Measurements from ENCODE around the gene PDE3A. TPM values are rescaled to one million over a fixed set of nuclear protein-coding genes. Genes with fewer than 3 reads are reported as not detected.
A peak's percentile ranks its signal among the peaks of the same experiment; 100 is the strongest.

The PDE3A gene
- total RNA-seq, 1 donor from 2014 or later: 5.5 TPM

- no peak for TF ChIP-seq CTCF (IDR thresholded peaks at IDR 0.05)
- no peaks in the 10 kb centered on the region for H3K27me3 ChIP-seq (ENCODE audit: low read depth)
- ATAC-seq: no peak
- no peak for DNase-seq
- H3K27ac ChIP-seq: no peak overlapping the region
- no peaks in the 10 kb centered on the region for H3K4me1 ChIP-seq
- no peaks in the 10 kb centered on the region for H3K36me3 ChIP-seq
- no peaks in the 10 kb centered on the region for H3K9me3 ChIP-seq
- intact Hi-C loops (cut with DNase I): no loop called here
- no peak overlapping the region for H3K4me3 ChIP-seq
Measured at GRCh38 chr12:20400003-20400402, 31.7 kb downstream of the PDE3A start.

GRCh38 chr12:20403230-20403629 lies 34.9 kb downstream of the PDE3A start:
- intact Hi-C loops (cut with DNase I): no loop called here
- no peak overlapping the region for H3K27ac ChIP-seq
- DNase-seq (no peak), ATAC-seq (no peak)
- H3K4me1 ChIP-seq: no peaks in the 10 kb centered on the region
- H3K27me3 ChIP-seq (ENCODE audit: low read depth): no peaks in the 10 kb centered on the region
- no peaks in the 10 kb centered on the region for H3K9me3 ChIP-seq
- H3K36me3 ChIP-seq: no peaks in the 10 kb centered on the region
- H3K4me3 ChIP-seq: no peak overlapping the region
- TF ChIP-seq CTCF (IDR thresholded peaks at IDR 0.05): no peak

GRCh38 chr12:20404576-20405346 lies 36.4 kb downstream of the PDE3A start:
- intact Hi-C loops (cut with DNase I): no loop called here
- ATAC-seq (peak; percentile 40 to 65), DNase-seq (peak; percentile 46)
- no peak overlapping the region for H3K27ac ChIP-seq
- no peaks in the 10 kb centered on the region for H3K9me3 ChIP-seq
- no peak for TF ChIP-seq CTCF (IDR thresholded peaks at IDR 0.05)
- no peaks in the 10 kb centered on the region for H3K27me3 ChIP-seq (ENCODE audit: low read depth)
- no peaks in the 10 kb centered on the region for H3K4me1 ChIP-seq
- no peak overlapping the region for H3K4me3 ChIP-seq
- no peaks in the 10 kb centered on the region for H3K36me3 ChIP-seq

GRCh38 chr12:20409607-20410377 lies 41.5 kb downstream of the PDE3A start:
- H3K27ac ChIP-seq: no peak overlapping the region
- no peaks in the 10 kb centered on the region for H3K27me3 ChIP-seq (ENCODE audit: low read depth)
- H3K9me3 ChIP-seq: no peaks in the 10 kb centered on the region
- ATAC-seq (no peak), DNase-seq (no peak)
- H3K4me1 ChIP-seq: no peaks in the 10 kb centered on the region
- TF ChIP-seq CTCF (IDR thresholded peaks at IDR 0.05): no peak
- intact Hi-C loops (cut with DNase I): no loop called here
- H3K4me3 ChIP-seq: no peak overlapping the region
- H3K36me3 ChIP-seq: no peaks in the 10 kb centered on the region

- no peaks in the 10 kb centered on the region for H3K27me3 ChIP-seq (ENCODE audit: low read depth)
- H3K4me1 ChIP-seq: no peaks in the 10 kb centered on the region
- no peak overlapping the region for H3K4me3 ChIP-seq
- no peak for ATAC-seq
- DNase-seq: no peak
- TF ChIP-seq CTCF (IDR thresholded peaks at IDR 0.05): no peak
- no peaks in the 10 kb centered on the region for H3K36me3 ChIP-seq
- intact Hi-C loops (cut with DNase I): no loop called here
- H3K9me3 ChIP-seq: no peaks in the 10 kb centered on the region
- no peak overlapping the region for H3K27ac ChIP-seq
Measured at GRCh38 chr12:20410734-20411133, 42.4 kb downstream of the PDE3A start.

Data from lower lobe of right lung (tissue), 2 donors.